ENCODE measurements around the gene PDE5A.
"Not testable (repeated sequence)": the region's sequence is repeated elsewhere in the genome, so short reads cannot be mapped to it uniquely, and the experiment has no call there.

Gene PDE5A

GRCh38 chr4:119518230-119518892 is 110.2 kb downstream of the PDE5A start:
- no peak for DNase-seq

- DNase-seq = no peak
Observed at GRCh38 chr4:119517361-119518229, 111.0 kb downstream of the PDE5A start.

- no peak for DNase-seq
Observed at GRCh38 chr4:119512398-119512797, 116.2 kb downstream of the PDE5A start.

- DNase-seq = no peak
Observed at GRCh38 chr4:119510395-119511149, 118.0 kb downstream of the PDE5A start.

- no peak for DNase-seq
Observed at GRCh38 chr4:119508281-119508680, 120.3 kb downstream of the PDE5A start.

GRCh38 chr4:119506806-119507205 is 121.8 kb downstream of the PDE5A start:
- DNase-seq = no peak

- DNase-seq = no peak
Observed at GRCh38 chr4:119504616-119505015, 124.0 kb downstream of the PDE5A start.

- no peak for DNase-seq
Observed at GRCh38 chr4:119501740-119502139, 126.9 kb downstream of the PDE5A start.

- DNase-seq = no peak
Observed at GRCh38 chr4:119498527-119498926, 130.1 kb downstream of the PDE5A start.

GRCh38 chr4:119493886-119494285 is 134.7 kb downstream of the PDE5A start:
- DNase-seq = no peak

GRCh38 chr4:119493419-119493818 is 135.2 kb downstream of the PDE5A start:
- DNase-seq = no peak

- DNase-seq = no peak
Observed at GRCh38 chr4:119490335-119490734, 138.3 kb downstream of the PDE5A start.

- no peak for DNase-seq
Observed at GRCh38 chr4:119489305-119489704, 139.3 kb downstream of the PDE5A start.

- no peak for DNase-seq
Observed at GRCh38 chr4:119480331-119480730, 148.3 kb downstream of the PDE5A start.

GRCh38 chr4:119479835-119480234 is 148.8 kb downstream of the PDE5A start:
- DNase-seq = no peak

GRCh38 chr4:119479180-119479808 is 149.3 kb downstream of the PDE5A start:
- no peak for DNase-seq

GRCh38 chr4:119478446-119479179 is 150.0 kb downstream of the PDE5A start:
- DNase-seq = no peak

GRCh38 chr4:119477412-119478053 is 151.1 kb downstream of the PDE5A start:
- no peak for DNase-seq

GRCh38 chr4:119471259-119471658 is 157.3 kb downstream of the PDE5A start:
- DNase-seq = no peak

GRCh38 chr4:119470737-119471063 is 157.9 kb downstream of the PDE5A start:
- DNase-seq = not testable (repeated sequence)

- DNase-seq = not testable (repeated sequence)
Observed at GRCh38 chr4:119470021-119470736, 158.4 kb downstream of the PDE5A start.

All from NCI-H1105 treated with DMSO at 0.1 percent for 48 hours (cell line).